Inflammatory macrophage treated with lipopolysaccharide for 1 hour (primary cell): Measurements from ENCODE around the gene PIGP.
"Not testable (repeated sequence)": the region's sequence is repeated elsewhere in the genome, so short reads cannot be mapped to it uniquely, and the experiment has no call there.

Experiments used
- DNase-seq, 2 donors: peaks; one replicate each; pipeline ENCODE4 v3.0.0-alpha.2; 2020 to 2022

Gene PIGP

DNA sequence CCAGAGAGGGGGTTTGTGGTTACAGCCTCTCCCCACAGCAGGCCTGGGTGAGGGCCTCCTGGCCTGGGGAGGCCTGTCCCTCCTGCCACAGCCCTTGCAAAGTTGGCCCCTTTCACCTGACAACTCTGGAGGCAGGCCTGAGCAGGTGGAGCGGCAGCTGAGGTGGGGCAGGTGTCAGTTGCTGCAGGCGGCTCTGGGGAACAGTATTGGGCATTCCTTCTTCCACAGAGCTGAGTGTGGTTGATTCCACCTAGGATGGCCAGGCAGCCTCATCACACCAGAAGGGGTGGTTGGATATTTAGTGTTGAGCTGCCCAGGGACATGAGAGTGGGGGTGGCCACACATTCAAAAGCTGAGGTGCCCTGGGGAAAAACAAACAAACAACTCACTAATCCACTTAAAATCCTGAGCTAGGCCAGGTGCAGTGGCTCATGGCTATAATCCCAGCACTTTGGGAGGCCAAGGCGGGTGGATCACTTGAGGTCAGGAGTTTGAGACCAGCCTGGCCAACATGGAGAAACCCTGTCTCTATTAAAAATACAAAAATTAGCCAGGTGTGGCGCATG lies 31.1 kb downstream of the PIGP start:
- no peak for DNase-seq

DNA sequence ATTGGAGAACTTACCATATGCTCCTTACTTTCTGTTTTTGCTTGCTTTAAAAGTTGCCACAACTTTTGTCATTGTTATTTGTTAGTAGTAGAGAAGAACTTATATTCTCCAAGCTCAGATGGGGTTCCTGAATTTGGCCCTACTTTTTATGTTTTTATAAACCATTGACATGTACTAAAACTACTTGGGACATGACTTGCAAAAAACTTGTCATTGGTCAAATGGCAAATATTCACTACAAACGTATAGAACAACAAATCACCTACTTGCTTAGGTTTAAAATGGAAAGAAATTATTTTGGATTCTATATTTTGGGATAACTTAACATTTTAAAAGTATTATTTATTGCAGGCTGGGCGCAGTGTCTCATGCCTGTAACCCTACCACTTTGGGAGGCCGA lies 32.7 kb downstream of the PIGP start:
- no peak for DNase-seq

DNA sequence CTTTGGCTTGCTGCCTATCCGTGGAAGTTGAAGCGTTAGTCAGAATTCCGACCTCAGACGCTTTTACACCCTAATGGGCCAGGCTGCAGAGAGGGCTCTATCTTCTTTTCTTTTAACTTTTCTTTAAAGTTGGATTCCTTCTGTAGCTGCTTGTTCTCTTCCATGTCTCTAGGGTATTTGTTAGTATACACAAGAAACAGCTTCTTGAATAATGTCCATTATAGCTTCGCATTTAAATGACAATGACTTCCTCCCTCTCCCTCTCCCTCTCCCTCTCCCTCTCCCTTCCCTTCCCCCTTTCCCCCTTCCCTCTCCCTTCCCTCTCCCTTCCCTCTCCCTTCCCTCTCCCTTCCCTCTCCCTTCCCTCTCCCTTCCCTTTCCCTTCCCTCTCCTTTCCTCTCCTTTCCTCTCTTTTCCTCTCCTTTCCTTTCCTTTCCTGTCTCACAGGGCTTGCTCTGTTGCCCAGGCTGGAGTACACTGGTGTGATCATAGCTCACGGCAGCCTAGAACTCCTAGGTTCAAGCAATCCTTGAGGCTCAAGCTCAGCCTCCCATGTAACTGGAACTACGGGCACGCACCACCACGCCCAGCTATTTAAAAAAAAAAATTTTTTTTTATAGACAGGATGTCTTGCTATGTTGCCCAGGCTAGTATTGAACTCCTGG lies 33.3 kb downstream of the PIGP start:
- no peak for DNase-seq

DNA sequence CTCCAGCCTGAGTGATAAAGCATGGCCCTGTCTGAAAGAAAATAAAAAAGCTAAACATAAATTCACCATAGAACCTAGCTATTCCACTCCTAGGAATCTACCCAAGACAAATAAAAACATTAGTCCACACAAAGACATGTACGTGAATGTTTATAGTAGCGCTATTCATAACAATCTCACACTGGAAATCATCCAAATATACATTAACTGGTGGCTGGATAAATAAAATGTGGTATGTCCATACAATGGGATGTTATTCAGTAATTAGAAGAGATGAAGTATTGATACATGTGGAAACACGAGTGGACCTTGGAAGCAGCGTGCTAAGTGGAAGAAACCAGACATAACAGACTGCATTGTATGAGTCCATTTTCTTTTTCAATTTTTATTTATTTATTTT lies 36.7 kb downstream of the PIGP start:
- DNase-seq, result no peak

DNA sequence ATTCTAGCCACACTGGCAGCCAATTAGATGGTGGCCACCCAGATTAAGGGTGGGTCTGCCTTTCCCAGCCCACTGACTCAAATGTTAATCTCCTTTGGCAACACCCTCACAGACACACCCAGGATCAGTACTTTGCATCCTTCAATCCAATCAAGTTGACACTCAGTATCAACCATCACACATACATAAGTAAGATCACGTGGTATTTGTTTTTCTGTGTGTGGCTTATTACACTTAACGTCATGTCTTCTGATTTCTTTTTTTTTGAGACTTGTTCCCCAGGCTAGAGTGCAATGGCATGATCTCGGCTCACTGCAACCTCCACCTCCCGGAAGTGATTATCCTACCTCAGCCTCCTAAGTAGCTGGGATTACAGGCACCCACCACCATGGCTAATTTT lies 38.5 kb downstream of the PIGP start:
- DNase-seq, result not testable (repeated sequence)

DNA sequence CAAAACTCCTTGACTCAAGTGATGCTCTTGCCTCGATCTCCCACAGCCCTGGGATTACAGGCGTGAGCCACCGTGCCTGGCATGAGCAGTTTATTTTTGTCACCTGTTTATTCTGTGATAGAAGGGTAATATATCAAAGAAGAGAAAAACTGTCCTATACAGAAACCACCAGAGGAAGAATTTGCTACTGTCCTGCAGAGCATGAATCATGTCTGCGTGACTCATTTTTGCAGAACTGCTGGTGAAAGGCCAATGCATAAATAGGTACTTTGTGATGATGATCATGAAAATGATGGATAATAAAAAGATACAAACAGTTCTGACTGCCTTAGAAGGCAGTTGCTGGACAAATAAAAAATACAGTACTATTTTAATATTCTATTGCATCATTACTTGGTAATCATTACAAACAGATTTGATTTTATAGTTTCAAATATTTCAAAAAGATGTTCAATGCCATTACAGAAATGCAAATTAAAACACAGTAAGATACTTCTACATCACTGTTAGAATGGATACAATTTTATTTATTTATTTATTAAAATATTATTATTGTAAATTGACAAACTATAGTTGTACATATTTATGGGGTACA lies 39.9 kb downstream of the PIGP start:
- DNase-seq, result no peak

DNA sequence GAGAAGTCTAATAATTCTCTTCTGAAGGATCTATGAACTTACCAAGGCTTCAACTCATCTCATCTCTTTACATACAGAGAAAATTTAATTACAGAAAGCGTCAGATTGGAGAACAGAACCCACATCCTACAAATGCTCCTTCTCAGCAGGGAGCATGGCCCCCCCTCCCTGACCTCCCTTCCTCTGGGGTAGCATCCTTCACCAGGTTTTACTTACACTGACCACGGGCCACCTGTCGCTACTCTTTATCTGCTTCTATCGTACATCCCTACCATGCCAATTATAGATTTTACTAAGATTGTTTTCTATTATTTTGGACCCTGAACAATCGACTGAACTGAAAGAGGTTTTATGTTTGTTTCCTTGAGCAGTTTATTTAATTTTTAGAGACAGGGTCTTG lies 40.6 kb downstream of the PIGP start:
- no peak for DNase-seq

DNA sequence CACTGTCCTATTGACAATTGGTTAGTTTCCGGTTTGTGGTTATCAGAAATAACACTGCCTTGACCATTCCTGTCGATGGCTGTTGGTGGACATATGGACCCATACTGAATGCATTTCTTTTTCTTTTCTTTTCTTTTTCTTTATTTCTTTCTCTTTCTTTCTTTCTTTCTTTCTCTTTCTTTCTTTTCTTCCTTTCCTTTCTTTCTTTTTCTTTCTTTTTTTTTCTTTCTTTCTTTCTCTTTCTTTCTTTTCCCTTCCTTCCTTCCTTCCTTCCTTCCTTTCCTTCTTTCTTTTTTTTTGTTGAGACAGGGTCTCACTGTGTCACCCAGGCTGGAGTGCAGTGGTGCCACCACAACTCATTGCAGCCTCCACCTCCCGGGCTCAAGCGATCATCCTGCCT lies 42.0 kb downstream of the PIGP start:
- no peak for DNase-seq

DNA sequence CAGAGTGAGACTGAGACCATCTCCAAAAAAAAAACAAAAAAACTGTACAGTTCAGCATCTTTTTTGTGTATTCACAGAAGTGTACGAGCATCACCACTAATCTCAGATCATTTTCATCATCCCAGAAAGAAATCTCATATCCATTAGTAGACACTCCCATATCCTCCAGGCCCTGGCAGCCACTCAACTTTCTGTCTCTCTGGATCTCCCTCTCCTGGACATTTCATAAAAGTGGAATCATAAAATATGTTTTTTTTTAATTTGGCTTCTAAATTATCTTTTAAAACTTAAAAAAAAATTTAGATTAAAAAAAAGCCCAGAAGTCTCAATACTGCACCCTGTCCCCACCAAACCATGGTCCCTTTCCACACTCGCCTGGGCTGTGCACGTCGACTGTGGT lies 44.3 kb downstream of the PIGP start:
- DNase-seq, result no peak

DNA sequence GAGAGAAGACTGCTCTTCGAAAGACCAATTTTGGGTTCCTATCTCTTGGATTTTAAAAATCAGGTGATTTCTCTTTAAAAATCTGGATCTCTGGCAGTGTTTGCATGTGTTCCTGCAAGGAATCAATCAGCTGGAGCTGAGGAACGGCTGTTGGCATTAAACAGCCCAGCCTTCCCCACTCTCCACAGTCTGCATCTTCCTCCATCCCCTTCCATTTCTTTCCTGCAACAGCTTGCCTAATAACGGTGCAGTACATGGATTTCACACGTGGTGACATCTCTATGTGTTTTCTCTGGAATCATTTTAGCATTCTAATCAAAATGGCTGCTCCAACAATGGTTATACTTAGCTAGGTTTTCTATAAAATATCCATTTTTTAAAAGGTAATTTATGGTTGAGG lies 46.4 kb downstream of the PIGP start:
- DNase-seq, result no peak

DNA sequence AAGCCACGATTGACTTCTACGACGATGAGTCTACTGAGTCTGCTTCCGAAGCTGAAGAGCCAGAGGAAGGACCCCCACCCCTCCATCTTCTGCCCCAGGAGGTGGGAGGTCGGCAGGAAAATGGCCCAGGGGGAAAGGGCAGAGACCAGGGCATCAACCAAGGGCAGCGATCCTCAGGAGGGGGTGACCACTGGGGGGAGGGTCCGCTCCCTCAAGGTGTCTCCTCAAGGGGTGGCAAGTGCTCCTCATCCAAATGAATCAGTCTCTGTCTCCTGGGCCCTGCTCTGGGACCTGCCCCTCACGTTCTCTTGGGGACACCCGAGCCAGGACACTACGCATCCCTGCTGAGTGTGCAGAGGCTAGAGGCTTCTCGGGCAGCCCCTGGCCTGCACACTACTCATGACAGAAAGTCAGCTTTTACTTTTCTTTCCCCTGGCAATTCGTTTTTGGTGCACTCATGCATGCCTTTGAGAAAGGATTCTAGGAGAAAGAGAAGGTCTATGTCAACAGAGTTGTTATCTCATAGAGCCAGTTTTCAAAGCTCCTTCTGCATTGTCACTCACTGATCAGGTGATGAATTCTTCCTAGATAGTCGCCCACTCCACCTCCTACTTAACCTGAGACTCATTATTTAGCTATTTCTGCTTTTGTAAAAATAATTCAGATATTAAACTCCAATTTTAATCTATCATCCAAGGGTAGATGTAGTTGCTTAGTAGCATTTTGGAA lies 54.8 kb downstream of the PIGP start:
- no peak for DNase-seq
